ENCODE results near the gene CDKN1C.

- TF ChIP-seq CTCF (tag by site-specific recombination; IDR thresholded peaks at IDR 0.05), result no peak
- TF ChIP-seq, protein P1, sequence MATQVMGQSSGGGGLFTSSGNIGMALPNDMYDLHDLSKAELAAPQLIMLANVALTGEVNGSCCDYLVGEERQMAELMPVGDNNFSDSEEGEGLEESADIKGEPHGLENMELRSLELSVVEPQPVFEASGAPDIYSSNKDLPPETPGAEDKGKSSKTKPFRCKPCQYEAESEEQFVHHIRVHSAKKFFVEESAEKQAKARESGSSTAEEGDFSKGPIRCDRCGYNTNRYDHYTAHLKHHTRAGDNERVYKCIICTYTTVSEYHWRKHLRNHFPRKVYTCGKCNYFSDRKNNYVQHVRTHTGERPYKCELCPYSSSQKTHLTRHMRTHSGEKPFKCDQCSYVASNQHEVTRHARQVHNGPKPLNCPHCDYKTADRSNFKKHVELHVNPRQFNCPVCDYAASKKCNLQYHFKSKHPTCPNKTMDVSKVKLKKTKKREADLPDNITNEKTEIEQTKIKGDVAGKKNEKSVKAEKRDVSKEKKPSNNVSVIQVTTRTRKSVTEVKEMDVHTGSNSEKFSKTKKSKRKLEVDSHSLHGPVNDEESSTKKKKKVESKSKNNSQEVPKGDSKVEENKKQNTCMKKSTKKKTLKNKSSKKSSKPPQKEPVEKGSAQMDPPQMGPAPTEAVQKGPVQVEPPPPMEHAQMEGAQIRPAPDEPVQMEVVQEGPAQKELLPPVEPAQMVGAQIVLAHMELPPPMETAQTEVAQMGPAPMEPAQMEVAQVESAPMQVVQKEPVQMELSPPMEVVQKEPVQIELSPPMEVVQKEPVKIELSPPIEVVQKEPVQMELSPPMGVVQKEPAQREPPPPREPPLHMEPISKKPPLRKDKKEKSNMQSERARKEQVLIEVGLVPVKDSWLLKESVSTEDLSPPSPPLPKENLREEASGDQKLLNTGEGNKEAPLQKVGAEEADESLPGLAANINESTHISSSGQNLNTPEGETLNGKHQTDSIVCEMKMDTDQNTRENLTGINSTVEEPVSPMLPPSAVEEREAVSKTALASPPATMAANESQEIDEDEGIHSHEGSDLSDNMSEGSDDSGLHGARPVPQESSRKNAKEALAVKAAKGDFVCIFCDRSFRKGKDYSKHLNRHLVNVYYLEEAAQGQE (tag by site-specific recombination; IDR thresholded peaks at IDR 0.05), result no peak
- no peak for TF ChIP-seq MZF1 (tag by site-specific recombination; IDR thresholded peaks at IDR 0.05; ENCODE audit: borderline replicate concordance)
Observed at GRCh38 chr11:2927121-2927800, 41.7 kb upstream of the CDKN1C start.
